ENCODE data around the gene LSP1.
"Not testable (repeated sequence)": the region's sequence is repeated elsewhere in the genome, so short reads cannot be mapped to it uniquely, and the experiment has no call there.

Gene LSP1

GRCh38 chr11:1937616-1938342, 84.9 kb downstream of the LSP1 start:
- DNase-seq (ENCODE audit: insufficient read length, low spot score), result no peak
- FAIRE-seq, result no peak

- FAIRE-seq (no peak), DNase-seq (ENCODE audit: insufficient read length, low spot score) (no peak)
Measured at GRCh38 chr11:1938343-1939005, 85.6 kb downstream of the LSP1 start.

GRCh38 chr11:1939006-1939625, 86.2 kb downstream of the LSP1 start:
- DNase-seq (ENCODE audit: insufficient read length, low spot score) (peak; percentile 28), FAIRE-seq (no peak)

GRCh38 chr11:1939788-1940187, 86.9 kb downstream of the LSP1 start:
- not testable (repeated sequence) for DNase-seq (ENCODE audit: insufficient read length, low spot score); FAIRE-seq
